NOMO-1 treated with dmso at 0.1 percent for 144 hours (cell line): ENCODE results near the gene SLC25A14.
"Not testable (repeated sequence)": the region's sequence is repeated elsewhere in the genome, so short reads cannot be mapped to it uniquely, and the experiment has no call there.

Source experiments
- DNase-seq: peaks from one replicate; lab custom pipeline; 2025; ENCODE audit not compliant: unreplicated experiment; lab: John Stamatoyannopoulos, UW

SLC25A14 gene, protein sequence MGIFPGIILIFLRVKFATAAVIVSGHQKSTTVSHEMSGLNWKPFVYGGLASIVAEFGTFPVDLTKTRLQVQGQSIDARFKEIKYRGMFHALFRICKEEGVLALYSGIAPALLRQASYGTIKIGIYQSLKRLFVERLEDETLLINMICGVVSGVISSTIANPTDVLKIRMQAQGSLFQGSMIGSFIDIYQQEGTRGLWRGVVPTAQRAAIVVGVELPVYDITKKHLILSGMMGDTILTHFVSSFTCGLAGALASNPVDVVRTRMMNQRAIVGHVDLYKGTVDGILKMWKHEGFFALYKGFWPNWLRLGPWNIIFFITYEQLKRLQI

GRCh38 chrX:130339408-130340222 lies at the start of gene SLC25A14:
SLC25A14 (plus strand) TSS chrX:130339919; CDS start chrX:130340279, 360 bp downstream.
- DNase-seq = peak; percentile 39

DNA sequence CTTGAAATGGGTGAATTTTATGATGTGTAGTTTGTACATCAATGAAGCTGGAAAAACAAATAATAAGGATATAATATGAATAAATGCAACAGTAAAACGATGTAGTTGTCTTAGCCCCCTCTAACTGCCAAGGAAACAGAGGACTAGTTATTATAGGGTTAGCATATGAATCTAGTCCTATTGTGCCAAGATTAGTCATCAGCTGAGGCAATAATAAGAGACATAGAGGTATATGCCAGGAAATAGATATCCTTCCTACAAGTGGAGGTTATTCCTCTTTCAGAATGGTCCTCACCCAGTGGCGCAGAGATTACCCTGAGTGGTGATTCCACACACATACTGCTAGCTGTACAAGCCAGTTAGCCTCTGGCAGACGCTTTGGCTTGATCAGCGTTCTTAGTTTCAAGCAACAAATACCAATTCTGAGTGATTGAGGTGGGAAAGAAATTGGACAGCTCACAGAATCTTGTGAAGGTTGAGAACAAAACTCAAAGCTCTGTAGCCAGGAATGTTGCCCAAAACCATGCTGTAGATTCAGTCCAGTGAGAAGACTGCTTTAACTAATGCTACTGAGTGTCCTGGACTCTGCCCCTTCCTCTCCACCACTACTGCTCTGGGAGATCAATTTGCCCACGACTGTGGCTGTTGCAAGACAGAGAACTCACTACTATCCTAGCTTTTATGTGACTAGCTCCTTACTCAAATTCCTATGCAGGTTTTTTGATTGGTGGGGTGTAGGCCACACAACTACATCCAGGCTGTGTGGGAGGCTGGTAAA lies 44.0 kb upstream of the SLC25A14 start:
- DNase-seq = no peak

GRCh38 chrX:130296297-130296678 lies 43.4 kb upstream of the SLC25A14 start:
- DNase-seq = no peak

DNA sequence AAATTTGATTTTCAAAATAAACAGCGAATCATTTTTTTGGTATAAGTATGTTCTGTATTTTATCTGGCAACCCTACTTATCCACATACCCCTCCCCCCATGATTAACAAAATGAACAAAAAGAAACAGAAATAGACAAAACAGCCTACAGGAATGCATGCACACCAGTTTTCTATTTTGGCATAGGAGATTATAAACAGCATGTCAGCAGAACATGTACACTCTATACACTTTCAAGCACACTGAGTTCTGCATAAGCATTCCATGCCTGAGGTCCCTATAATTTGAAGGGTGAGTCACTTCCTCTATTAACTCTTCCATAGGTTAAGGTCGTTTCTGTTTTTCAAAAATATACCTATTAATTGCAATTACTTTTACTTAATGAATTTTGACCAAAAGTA lies 43.0 kb upstream of the SLC25A14 start:
- no peak for DNase-seq

GRCh38 chrX:130299279-130300009 lies 40.3 kb upstream of the SLC25A14 start:
- DNase-seq = no peak

- no peak for DNase-seq
Observed at GRCh38 chrX:130300010-130300282, 39.8 kb upstream of the SLC25A14 start.

DNA sequence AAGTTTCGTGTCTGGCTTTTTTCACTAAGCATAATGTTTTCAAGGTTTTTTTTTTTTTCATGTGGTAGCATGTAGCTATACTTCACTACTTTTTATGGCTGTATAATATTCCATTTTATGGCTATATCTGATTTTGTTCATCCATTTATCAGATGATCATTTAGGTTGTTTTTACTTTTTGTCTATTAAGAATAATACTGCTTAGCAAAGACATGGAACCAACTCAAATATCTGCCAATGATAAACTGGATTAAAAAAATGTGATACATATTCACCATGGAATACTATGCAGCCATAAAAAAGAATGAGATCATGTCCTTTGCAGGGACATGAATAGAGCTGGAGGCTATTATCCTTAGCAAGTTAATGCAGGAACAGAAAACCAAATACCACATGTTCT lies 38.3 kb upstream of the SLC25A14 start:
- DNase-seq = no peak

- DNase-seq = no peak
Observed at GRCh38 chrX:130301977-130302376, 37.7 kb upstream of the SLC25A14 start.

DNA sequence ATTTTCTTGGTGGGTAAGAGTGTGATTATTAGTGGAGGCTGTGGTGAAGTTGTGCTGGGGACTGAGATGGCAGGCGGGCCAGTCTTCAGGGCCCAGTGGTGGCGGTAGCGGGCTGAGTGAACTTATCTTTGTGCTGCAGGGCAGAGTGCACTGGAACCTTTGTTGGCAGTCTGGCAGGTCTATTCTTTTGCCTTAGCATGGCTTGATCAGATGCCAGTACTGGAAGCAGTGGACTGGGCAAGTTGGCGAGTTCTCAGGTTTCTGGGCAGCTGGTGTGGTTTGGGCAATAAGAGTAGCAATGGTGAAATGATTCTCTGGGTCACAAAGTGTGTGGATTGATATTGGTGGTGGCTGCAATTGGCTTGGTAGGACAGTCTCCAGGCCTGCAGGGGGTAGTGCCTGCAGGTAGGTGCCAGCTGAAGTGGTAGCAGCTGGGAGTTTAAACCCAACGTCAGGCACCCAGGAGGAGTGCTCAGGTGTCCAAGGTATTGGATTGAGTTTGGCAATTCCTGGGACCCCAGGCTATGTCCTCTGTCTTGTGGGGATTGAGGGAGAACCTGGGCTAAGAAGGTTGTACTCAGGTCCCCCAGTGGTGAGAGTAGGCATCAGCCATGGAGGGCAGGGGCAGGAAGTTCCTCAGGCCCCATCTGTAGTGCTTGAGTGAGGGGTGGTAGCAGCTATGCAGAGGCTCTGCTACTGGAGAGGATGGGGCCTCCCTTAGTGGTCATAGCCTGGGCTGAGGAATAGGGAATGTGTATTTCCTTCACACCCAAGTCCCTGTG lies 34.9 kb upstream of the SLC25A14 start:
- DNase-seq = no peak

DNA sequence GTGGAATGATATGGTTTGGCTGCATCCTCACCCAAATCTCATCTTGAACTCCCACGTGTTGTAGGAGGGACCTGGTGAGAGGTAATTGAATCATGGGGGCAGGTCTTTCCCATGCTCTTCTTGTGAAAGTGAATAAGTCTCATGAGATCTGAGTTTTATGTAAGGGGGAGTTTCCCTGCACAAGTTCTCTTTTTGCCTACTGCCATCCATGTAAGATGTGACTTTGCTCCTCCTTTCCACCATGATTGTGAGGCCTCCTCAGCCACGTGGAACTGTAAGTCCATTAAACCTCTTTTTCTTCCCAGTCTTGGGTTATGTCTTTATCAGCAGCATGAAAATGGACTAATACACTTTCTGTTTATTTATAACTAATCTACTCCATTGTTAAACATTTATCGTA lies 19.8 kb upstream of the SLC25A14 start:
- not testable (repeated sequence) for DNase-seq

DNA sequence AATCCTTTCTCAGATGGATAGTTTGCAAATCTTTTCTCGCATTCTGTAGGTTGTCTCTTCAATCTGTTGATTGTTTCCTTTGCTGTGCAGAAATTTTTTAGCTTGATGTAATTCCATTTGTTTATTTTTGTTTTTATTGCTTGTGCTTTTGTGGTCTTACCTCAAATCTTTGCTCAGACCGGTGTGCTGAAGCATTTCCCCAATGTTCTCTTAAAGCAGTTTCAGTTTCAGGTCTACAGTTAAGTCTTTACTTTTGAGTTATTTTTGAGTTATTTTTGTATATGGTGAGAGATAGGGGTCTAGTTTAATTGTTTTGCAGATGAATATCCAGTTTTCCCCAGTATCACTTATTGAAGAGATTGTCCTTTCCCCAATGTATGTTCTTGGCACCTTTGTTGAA lies 18.2 kb upstream of the SLC25A14 start:
- DNase-seq = no peak

DNA sequence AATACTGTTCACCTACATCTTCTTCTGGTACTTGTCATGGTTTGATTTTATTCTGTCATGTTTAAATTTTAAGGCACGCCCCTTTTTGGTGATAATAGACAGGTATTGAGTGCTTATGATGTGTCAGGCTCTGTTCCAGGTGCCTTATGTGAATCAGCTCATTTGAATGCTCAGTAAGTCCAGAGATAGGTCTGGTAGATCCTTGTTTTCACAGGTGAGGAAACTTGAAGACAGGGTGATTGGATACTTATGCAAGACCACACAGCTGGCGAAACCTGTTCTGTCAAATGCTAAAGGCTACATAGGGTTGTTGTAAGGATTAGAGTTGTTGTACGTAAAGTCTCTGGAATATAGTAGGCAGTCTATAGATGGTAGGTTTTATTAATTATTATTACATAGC lies 9.6 kb upstream of the SLC25A14 start:
- no peak for DNase-seq

GRCh38 chrX:130330706-130331105 lies 9.0 kb upstream of the SLC25A14 start:
- DNase-seq = peak; percentile 1

DNA sequence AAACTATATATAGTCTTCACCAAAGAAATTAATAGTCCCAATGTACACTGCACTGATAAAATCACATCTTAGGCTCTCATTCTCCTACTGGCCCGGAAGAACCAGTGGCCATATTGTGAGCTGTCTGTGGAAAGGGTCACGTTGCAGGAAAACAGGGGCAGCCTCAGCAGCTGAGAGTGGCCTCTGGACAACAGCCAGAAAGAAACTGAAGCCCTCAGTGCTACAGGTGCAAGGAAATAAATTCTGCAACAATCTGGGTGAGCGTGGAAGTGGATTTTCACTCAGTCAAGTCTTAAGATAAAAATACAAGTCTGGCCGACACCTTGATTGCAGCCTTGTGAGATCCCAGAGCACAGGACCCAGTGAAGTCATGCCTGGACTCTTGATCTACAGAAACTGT lies 3.2 kb upstream of the SLC25A14 start:
- DNase-seq = no peak

DNA sequence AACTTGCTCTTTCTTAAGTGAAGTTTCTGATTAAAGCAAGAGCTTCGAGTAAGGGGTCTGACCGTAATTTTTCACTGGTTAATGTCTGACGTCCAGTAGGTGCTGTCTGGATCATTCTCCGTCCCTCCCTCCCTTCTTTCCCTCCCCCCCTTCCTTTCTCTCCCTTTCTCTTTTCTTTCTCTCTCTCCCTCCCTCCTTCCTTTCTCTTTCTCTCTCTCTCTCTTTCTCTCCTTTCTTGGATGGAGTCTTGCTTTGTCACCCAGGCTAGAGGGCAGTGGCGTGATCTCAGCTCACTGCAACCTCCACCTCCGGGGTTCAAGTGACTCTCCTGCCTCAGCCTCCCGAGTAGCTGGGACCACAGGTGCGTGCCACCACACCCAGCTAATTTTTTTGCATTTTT lies 850 bp upstream of the SLC25A14 start:
- DNase-seq = not testable (repeated sequence)

- no peak for DNase-seq
Observed at GRCh38 chrX:130340271-130340670, 552 bp downstream of the SLC25A14 start.

DNA sequence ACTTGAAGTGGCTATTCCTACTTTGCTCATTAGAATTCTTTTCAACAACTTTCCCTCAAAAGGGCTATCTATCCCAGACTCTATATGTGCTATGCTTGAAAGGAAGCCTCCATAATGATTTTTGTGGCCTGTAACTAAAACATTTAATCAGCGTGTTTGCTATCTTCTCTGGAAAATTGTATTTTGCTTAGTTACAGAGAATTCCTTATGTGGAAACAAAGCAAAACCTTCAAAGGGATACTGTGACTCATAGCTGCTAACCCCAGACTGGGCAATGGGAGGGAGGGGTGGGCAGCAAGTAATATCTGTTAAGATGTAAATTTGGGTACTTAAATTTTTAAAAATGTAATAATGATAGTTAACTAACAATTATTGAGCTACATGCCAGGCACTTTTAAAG lies 3.7 kb downstream of the SLC25A14 start:
- no peak for DNase-seq

DNA sequence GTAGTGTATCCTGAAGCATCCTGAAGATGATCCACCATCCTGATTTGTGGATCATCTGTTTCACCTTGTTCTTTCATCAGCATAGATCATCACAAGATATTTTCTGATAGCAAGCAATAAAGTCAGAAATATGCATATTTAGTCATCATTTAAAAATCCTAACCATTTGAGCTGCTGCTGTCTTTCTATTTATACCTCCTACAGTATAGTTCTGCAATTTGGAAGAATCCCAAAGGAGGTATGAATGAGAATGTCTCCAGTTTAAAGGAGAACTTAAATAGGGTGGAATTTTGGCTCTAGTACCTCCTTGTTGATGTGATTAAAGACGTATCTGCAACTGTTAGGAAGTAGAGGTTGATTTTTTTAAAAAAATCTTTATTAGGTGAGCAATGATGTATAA lies 7.6 kb downstream of the SLC25A14 start:
- DNase-seq = no peak

DNA sequence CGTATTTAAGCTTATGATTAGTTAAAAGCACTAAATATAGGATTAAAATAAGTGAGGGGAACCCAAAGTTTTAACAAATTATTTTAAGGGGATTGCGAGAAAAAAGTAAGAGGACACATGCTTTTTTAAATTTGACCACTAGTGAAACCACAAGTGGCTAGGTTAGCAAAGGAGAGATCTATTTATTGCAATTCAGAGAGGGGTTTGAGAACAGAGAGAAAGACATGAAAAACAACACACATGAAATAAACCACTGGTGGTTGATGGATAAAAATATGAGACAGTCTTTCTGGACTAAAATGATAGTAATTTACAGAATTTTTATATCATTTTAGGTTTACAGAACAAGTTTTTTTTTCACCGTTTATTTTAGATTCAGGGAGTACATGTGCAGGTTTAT lies 11.8 kb downstream of the SLC25A14 start:
- DNase-seq = no peak

- DNase-seq = not testable (repeated sequence)
Observed at GRCh38 chrX:130352050-130352449, 12.3 kb downstream of the SLC25A14 start.
